Activated T-helper 1 cell treated with anti-CD3 and anti-CD28 coated beads, Interleukin-2, amount 50 U/mL, for 16 hours (primary cell): ENCODE measurements around the gene GYPA.
"Not testable (repeated sequence)": the region's sequence is repeated elsewhere in the genome, so short reads cannot be mapped to it uniquely, and the experiment has no call there.

ENCODE experiments used
- DNase-seq, 2 donors: peaks; one replicate each; pipeline ENCODE4 v3.0.0-alpha.2; 2020; ENCODE audit warnings: low read depth in 1 of 2, low spot score in 1 of 2

The GYPA gene

DNA sequence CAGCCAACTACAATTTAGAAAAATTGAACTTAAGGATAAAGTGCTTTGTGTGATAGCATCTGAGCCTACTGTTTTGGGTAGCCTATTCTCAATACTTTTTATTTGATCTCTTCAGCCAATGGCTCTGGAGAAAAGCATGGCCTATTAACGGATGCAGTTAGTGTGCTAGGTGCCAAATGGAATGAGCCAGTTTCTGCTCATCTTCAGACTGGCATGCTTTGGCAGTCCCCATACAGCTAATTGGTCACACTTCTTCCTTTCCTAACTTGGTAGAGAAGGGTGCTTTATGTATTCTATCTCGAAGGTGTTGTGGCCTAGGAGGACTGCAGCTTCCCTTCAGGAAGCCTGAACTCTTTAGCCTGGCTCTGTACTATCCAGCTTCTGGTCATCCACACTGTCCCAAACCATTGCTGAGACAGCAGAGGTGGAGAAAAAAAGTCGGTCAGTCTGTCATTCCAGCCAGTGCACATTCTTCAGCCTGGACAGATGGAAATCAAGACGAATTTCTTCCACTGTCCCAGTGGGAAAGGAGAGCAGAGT is 11.1 kb downstream of the GYPA start:
- DNase-seq, result not testable (repeated sequence)

DNA sequence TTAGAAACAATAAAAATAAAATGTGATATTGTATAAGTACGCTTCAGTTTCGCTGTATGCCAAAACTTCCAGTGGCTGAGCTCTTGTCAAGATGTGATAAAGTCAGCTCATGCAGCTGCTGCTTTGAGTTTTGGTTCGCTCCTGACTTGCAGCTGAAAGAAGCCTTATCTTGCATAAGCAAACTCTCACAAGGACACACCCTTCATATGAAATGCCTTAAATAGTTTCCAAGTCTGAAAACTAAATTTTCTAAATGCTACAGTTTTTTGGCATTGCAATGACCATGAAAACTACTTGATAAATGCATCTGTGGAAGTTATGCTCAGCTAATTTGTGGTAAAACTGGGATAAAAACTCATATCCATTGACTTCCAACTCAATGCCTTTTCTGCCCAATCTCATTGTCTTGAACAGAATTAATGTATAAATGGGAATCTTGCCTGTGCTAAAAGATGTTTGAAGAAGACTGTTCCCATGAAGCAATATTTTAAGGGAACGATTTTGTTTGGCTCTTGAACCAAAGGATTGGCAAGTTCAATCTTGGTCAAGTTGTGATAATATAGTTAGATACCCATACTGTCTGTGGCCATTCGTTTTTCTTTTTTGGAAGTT is 11.7 kb downstream of the GYPA start:
- not testable (repeated sequence) for DNase-seq

DNA sequence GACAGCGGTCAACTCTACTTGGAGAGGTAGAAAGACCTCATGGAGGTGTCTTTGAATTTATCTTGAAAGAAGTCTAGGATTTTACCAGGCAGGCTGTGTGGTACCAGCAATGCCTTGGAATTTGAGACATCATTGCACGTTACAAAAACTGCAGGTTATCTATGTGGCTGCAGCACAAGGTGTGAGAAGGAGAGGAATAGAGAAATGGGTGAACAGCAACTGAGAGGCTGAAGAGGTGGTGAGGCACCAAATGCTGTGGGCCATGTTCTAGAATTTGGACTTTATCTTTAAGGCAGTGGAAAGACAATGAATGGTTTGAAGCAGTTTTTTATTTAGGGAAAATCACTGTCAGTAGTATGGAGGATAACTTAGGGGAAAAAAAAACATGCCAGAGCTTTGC is 15.4 kb downstream of the GYPA start:
- DNase-seq, result not testable (repeated sequence)

DNA sequence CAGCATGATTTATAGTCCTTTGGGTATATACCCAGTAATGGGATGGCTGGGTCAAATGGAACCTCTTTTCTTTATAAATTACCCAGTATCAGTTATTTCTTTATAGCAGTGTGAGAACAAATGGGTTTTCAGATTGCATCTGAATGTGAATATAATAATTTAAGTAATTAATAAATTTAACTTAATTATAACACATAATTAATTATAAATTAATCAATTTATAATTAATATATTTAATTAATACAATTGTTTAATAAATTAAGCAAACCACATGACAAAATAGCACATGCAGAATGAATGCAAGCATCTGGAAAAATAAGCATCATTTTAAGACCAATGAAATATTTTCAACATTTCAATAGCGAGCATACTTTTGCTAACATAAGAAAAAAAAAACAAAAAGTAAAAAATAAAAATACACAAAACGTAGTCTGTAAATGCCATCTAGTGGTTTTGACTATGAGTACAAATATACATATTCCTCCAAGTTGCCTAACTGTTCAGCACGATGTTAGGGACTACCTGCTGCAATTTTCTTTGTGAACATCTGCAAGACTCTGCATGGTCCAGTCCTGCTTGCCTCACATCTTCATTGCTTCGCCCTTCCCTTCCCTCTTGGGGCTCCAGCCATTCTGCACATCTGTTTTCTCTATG is 16.4 kb downstream of the GYPA start:
- DNase-seq, result not testable (repeated sequence)

DNA sequence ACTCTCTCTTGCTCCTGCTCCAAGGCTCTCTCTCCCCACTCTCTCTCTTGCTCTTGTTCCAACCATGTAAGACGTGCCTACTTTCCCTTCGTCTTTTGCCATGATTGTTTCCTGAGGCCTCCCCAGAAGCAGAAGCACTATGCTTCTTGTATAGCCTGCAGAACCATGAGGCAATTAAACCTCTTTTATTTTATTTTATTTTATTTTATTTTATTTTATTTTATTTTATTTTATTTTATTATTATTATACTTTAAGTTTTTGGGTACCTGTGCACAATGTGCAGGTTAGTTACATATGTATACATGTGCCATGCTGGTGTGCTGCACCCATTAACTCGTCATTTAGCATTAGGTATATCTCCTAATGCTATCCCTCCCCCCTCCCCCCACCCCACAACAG is 17.2 kb downstream of the GYPA start:
- not testable (repeated sequence) for DNase-seq

DNA sequence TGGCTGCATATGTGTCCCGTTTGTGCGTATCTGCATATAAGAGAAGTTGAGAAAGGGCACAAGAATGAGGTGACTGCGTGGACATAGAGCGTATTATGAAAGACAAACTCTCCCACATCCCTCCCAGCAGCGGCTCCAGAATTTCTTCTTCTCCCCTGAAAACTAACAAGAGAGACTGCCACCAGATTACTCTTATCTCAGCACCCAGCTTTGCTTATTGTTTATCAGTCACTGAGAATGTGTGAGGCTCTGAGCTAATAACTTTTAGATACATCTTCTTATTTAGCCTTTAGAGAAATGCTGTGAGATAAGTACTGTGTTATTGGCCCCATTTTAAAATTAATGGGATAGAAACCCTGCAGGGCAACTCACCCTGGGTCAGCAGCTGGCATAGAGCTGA is 20.8 kb downstream of the GYPA start:
- not testable (repeated sequence) for DNase-seq

DNA sequence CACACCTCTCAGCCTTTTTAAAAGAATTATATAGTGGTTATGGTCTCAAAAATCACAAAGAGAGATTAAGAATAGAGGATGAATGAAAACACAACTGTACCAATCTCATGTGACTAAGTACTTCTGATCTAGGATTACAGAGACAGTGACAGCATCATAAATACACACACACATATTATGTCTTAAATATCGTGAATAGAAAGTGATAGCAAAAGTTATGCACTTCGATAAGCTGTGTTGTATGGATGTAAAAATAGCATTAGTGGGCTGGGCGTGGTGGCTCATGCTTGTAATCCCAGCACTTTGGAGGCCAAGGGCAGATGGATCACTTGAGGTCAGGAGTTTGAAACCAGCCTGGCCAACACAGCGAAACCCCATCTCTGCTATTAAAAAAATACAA is 25.0 kb downstream of the GYPA start:
- DNase-seq, result no peak

DNA sequence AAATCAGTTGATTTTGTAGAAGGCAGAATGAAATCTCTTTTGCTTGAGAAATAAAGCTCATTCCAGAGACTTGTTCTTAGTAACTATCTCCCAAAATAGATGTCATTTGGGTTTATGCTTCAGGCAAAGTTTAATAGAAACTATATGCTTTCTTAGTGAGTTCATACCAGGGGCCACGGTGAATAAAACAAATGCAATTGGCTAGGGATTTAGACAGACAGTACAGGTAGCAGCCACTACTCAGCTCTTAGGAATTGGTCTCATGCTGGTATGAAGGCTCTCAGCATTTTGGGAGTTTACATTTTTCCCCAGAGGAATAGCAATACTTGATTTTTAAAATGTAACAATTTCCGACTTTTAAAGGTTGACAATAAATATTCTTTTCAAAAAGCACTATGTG is 27.0 kb downstream of the GYPA start:
- no peak for DNase-seq

DNA sequence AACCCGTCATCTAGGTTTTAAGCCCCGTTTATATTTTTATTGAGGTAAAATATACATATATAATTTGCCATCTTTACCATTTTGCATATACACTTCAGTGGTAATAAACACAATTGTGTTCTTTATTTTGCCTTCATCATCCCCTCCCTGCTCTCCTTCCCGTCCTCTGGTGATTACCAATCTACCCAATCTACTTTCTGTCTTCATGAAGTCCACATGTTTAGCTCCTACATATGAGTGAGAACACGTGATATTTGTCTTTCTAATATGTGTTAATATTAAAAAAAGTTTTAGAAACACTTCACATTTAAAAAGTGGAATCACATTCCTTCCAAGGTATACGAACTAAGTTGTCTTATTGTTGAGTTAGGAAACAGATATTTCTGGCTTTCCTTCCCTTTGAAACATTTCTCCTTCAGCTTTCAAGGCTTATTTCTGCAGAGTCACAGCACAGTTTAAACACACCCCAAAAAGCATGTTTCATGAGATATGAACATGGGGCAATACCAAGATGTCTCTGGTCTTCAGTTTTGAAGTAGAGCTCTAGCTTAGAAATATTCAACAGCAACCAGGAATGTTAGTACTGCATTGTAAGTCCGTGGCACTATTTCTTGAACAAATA is 35.9 kb downstream of the GYPA start:
- DNase-seq, result no peak

DNA sequence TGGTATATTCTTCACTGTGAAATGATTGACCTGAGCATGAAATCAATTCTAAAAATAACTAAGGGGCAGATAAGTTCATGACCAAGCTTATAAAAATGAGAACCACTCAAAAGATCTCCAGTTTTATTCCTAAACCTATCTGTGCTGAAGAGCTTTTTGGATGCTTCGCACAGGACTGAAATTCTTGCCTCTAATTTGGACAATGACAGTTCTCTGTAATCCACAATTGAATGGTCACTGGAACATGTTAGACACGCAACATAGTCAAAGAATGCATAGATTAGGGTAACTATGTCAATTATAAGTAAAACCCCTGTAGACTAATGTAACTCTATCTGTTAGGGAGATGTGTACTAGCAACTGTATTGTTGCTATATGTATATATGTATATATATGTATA is 42.7 kb downstream of the GYPA start:
- DNase-seq, result not testable (repeated sequence)

DNA sequence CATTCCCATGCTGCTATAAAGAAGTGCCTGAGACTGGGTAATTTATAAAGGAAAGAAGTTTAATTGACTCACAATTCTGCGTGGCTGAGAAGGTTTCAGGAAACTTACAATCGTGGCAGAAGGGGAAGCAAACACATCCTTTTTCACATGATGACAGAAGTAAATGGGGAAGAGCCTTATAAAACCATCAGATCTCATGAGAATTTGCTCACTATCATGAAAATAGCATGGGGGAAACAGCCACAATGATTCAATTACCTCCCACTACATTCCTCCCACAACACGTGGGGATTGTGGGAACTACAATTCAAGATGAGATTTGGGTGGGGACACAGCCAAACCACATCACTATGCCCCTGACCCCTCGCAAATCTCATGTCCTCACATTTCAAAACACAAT is 46.5 kb downstream of the GYPA start:
- DNase-seq, result not testable (repeated sequence)

DNA sequence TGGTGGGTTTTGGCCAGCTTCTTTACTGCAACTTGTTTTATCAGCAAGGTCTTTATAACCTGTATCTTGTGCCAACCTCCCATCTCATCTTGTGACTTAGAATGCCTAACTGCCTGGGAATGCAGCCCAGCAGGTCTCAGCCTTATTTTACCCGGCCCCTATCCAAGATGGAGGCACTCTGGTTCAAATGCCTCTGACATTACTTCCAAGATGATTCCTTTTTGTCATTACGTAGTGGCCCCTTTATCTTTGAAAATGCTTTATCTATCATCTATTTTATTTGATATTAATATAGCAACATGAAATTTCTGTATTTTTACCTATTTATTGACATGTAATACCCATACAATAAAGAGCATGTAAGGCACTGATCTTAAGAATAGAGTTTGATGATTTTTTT is 49.3 kb downstream of the GYPA start:
- not testable (repeated sequence) for DNase-seq

DNA sequence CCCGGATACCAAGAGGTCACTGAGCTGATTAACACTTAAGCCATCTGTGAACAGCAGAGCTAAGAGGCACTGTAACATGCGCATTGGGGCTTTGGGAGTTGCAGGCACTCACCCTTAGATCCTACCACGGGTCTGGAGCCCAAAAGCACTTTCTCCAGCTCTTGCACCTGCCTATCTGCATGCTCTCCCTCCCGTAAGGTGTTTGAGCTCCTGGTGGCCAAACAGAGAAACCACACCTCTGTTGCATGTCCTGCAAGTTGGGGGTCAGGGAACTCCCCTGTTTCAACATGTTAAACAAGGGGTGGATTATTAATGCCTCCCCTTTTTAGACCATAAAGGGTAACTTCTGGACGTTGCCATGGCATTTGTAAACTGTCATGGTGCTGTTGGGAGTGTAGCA is 49.8 kb downstream of the GYPA start:
- DNase-seq, result no peak

DNA sequence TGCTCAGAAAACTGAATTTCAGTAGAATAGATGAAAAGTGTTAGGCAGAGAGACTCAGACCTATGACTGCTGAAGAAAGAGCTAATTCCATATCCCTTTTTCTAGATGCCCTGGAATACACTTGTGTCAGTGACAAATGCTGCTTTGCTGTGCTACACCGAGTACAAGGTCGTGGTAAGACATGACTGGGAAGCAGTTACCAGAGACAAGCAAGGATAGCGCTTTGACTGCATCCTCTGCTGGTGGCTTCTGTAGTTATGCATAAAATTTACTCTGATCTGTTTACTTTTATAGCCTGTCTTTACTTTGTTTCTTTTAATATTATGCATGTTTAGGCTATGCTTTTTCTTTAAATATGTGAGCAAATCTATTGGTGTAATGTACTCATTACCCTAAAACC is 58.5 kb downstream of the GYPA start:
- not testable (repeated sequence) for DNase-seq

DNA sequence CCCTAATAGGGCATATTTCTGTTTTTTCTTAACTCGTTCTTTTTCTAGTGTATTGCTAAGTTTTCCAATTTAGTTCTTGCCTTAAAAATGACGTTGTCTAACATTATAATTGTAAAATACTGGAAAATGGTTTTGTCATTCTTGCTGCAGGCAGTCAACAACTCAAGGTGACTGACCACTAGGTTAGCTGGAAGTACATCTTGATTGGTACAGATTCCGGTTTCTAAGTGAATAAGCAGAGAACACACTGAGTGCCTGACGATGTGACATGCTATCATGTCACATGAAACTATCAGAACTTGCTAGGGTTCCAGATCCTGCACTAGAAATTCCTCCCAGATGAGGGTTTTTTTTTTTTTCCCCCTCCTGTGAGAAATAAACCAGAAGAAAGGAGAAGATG is 60.4 kb downstream of the GYPA start:
- DNase-seq, result not testable (repeated sequence)

DNA sequence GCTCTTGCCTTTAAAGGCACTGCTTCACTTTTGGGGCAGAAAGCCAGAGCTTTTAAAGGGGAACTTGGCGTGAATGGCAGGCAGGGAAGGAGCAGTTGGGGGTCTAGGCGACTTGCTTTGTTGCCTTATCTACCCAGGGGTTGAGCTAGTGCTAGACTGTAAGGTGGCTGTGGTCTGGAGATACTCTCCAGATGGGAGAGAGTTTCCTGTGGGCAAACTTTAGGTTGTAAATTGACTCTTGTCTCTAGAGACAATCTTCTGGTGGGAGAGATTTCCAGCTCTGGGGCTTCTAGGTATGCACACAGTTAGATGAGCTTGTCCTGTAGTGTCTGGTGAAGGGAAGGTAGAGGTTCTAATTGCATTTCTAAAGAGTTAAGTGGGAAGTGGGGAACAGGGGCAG is 61.8 kb downstream of the GYPA start:
- DNase-seq, result not testable (repeated sequence)

DNA sequence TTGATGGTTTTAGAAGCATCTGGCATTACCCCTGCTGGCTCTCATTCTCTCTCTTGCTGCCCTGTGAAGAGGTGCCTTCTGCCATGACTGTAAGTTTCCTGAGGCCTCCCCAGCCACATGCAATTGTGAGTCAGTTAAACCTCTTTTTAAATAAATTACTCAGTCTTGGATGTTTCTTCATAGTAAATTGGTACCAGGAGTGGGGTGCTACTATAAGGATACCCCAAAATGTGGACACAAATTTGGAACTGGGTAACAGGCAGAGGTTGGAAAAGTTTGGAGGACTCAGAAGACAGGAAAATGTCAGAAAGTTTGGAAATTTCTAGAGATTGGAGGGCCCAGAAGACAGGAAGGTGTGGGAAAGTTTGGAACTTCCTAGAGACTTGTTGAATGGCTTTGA is 79.0 kb downstream of the GYPA start:
- DNase-seq, result not testable (repeated sequence)

DNA sequence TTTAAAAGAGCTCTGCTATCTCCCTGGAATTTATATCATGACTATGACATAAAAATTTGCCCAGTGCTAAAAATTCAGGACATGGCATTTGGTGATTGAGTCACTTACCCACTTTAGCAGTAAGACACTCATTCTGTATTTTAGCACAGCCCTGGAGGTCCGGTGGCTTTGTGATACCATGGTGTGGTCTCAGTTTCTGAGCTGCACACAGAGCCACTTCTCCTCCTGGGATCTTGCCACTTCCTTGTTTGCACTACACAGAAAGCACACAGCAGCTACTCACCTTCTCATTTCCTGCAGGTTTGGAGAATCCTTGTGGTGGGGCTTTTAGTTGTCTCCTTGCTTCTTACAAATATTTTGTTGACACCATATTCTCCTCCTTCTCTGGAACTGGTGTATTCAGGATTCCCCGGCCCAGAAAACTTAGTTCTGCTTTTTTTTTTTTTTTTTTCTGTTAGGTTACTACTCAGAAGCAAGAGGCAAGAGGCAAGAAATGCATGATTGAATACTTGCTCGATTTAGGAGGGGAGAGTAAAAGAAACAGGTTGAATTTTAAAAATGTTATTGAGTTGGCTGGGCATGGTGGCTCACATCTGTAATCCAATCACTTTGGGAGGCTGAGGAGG is 80.2 kb downstream of the GYPA start:
- DNase-seq, result not testable (repeated sequence)
